GM23338 (cell line): ENCODE results near the gene MAN2B2.

Source experiments
- CREB1 ChIP-seq: fragments of 250-450 bp; sonication (Bioruptor Pico); IDR thresholded peaks from 2 replicates; pipeline ENCODE4 v1.5.0; 2020; ENCODE audit warnings: low read depth, mild to moderate bottlenecking, moderate library complexity
- CTCF ChIP-seq, 2 experiments: fragments of 200-600 bp in 1 of 2; sonication (generic) in 1 of 2; conservative IDR thresholded peaks; 2 replicates each; pipeline versions ENCODE4 v1.5.1 to v1.6.1; 2016 to 2017; ENCODE audit warnings: antibody characterized with exemption in 2 of 2, low read depth in 2 of 2, mild to moderate bottlenecking in 2 of 2, moderate library complexity in 1 of 2
- ETS1 ChIP-seq: IDR thresholded peaks from 2 replicates; pipeline ENCODE4 v1.6.1; 2016; ENCODE audit warnings: antibody characterized with exemption
- EZH2 ChIP-seq: fragments of 200-600 bp; sonication (generic); IDR thresholded peaks from one replicate; pipeline ENCODE4 v1.8.0; 2017; ENCODE audit warnings: antibody characterized with exemption, mild to moderate bottlenecking, low read depth; ENCODE audit not compliant: unreplicated experiment
- EZH2phosphoT487 ChIP-seq: fragments of 200-600 bp; sonication (generic); IDR thresholded peaks from one replicate; pipeline ENCODE4 v1.8.1; 2018; ENCODE audit warnings: antibody characterized with exemption; ENCODE audit not compliant: unreplicated experiment
- POLR2AphosphoS5 ChIP-seq: IDR thresholded peaks from 2 replicates; pipeline ENCODE4 v1.6.1; 2016; ENCODE audit warnings: antibody characterized with exemption, low read depth
- REST ChIP-seq: IDR thresholded peaks from one replicate; pipeline ENCODE4 v1.6.1; 2018; ENCODE audit warnings: antibody characterized with exemption; ENCODE audit not compliant: unreplicated experiment
- STAT1 ChIP-seq: IDR thresholded peaks from one replicate; pipeline ENCODE4 v1.6.1; 2016; ENCODE audit warnings: antibody characterized with exemption; ENCODE audit not compliant: unreplicated experiment
- ZNF114 ChIP-seq: fragments of 250-450 bp; sonication (Bioruptor Pico); IDR thresholded peaks from 2 replicates; pipeline ENCODE4 v1.5.0; 2020; ENCODE audit warnings: mild to moderate bottlenecking, moderate library complexity
- ZNF331 ChIP-seq: fragments of 250-450 bp; sonication (Bioruptor Pico); IDR thresholded peaks from 2 replicates; pipeline ENCODE4 v1.5.0; 2020; ENCODE audit warnings: low read depth, mild to moderate bottlenecking, moderate library complexity
- ZNF462 ChIP-seq: fragments of 250-450 bp; sonication (Bioruptor Pico); IDR thresholded peaks from 2 replicates; pipeline ENCODE4 v1.5.0; 2020; ENCODE audit warnings: mild to moderate bottlenecking, moderate library complexity

- no peak for TF ChIP-seq EZH2phosphoT487
- no peak for TF ChIP-seq CTCF (conservative IDR thresholded peaks at IDR 0.05; ENCODE audit: low read depth in 2 of 2)
- no peak for TF ChIP-seq REST
- TF ChIP-seq POLR2AphosphoS5 = no peak
- TF ChIP-seq EZH2 = no peak
- TF ChIP-seq CREB1 (CRISPR knock-in tag) = no peak
- no peak for TF ChIP-seq ETS1
- no peak for TF ChIP-seq STAT1
- TF ChIP-seq ZNF114 (CRISPR knock-in tag) = no peak
- no peak for TF ChIP-seq ZNF331 (CRISPR knock-in tag)
- no peak for TF ChIP-seq ZNF462
Observed at GRCh38 chr4:6540879-6541278, 34.1 kb upstream of the MAN2B2 start.
